ENCODE measurements around the gene HSDL2. TPM values are rescaled to one million over a fixed set of nuclear protein-coding genes. Genes with fewer than 3 reads are reported as not detected.

The HSDL2 gene
- total and polyA plus RNA-seq, 10 of the 15 experiments (the other 5 are each of a cell fraction or from before 2014, with no cell fraction given), result 20.9 to 46.1 (median 27.0) TPM

DNA sequence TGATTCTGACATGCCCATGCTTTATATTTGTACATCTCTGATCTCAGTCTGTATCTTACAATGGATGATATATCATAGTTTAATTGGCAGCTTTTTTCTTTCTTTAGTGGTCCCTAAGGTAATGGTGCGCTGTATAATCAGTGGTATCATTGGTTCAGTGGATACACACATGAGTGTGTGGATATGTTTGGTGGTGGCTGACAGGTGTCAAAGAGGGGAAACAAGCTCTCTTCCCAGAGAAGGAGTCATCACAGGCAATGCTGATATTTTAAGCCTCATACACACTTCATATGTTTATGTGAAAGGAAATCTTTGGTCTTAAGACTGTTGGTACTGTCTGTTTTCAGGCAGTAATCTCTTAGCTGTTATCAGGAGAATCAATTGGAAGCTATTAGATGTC, 54.6 kb downstream of the HSDL2 start:
- no peak for DNase-seq (ENCODE audit: low read depth, low spot score)
- Histone ChIP-seq H3K79me2 (ENCODE audit: control insufficient read depth, insufficient read depth, low read length) (no peaks in the 10 kb centered on the region), H3K27ac (ENCODE audit: control insufficient read depth, insufficient read depth) (no peak overlapping the region), H3K27me3 (replicated peaks in 1 of 2; ENCODE audit: control insufficient read depth in 2 of 2, insufficient read depth in 2 of 2, low read length in 1 of 2) (no peaks in the 10 kb centered on the region), H3K4me1 (ENCODE audit: control insufficient read depth, insufficient read depth, low read length) (no peaks in the 10 kb centered on the region), H3K4me2 (ENCODE audit: control insufficient read depth, insufficient read depth) (no peak overlapping the region), H4K20me1 (ENCODE audit: control insufficient read depth, insufficient read depth) (no peaks in the 10 kb centered on the region), H3K36me3 (ENCODE audit: control insufficient read depth in 2 of 2, insufficient read depth in 2 of 2, low read length in 1 of 2) (no peaks in the 10 kb centered on the region; a peak in 1 of 4 replicates), H3K9me3 (replicated peaks; ENCODE audit: control insufficient read depth, insufficient read depth, low read length) (no peaks in the 10 kb centered on the region), H3K4me3 (no peak overlapping the region), H3K9ac (ENCODE audit: control insufficient read depth, insufficient read depth, low read length) (no peak overlapping the region), H2AFZ (ENCODE audit: control insufficient read depth, low read depth, low read length) (no peak overlapping the region)
- ChIA-PET SMC1A (ENCODE audit: uncharacterized antibody, unreplicated experiment) (interaction anchor here (0.8 to 1.1 kb wide), 2 partner anchors 10 to 385 kb away, joined by 3 to 5 read pairs; no protein-coding TSS in a partner anchor), CTCF (interaction anchor here (0.6 to 3.0 kb wide), 4 partner anchors 10 to 324 kb away, joined by 3 to 22 read pairs (median 3); partner anchors contain the start of gene HSDL2), POLR2A (no interaction called here), RAD21 (ENCODE audit: unreplicated experiment) (no interaction called here)
- in situ Hi-C loops (cut with MboI), result no loop called here
- intact Hi-C loops (cut with micrococcal nuclease; ENCODE audit: unreplicated experiment), result loop anchor here (10.0 kb wide), 1 partner anchor 60 kb away; no protein-coding TSS in a partner anchor
- WGBS (ENCODE audit: insufficient coverage, insufficient replicate concordance, low lambda C conversion rate, missing lambda C conversion rate), result 100% methylated on average over 1 of the region's 1 CpG
- TF ChIP-seq PML (IDR thresholded peaks at IDR 0.05; ENCODE audit: low read length) (no peak), CBFB (IDR thresholded peaks at IDR 0.05; ENCODE audit: low read depth) (no peak), NR2F1 (conservative IDR thresholded peaks at IDR 0.05) (no peak), RB1 (IDR thresholded peaks at IDR 0.05; ENCODE audit: borderline replicate concordance) (no peak), TCF3 (IDR thresholded peaks at IDR 0.05; ENCODE audit: borderline replicate concordance, insufficient read depth, low read depth, low read length) (no peak)
- FAIRE-seq, result no peak
- no TSS peak for BruUV-seq (replicated peaks)
- ATAC-seq, result no peak

DNA sequence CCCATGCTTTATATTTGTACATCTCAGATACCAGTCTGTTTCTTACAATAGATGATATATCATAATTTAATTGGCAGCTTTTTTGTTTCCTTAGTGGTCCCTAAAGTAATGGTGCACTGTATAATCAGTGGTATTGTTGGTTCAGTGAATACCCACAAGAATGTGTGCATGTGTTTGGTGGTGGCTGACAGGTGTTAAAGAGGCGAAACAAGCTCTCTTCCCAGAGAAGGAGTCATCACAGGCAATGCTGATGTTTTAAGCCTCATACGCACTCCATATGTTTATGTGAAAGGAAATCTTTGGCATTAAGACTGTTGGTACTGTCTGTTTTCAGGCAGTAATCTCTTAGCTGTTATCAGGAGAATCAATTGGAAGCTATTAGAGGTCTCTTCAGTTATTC, 57.5 kb downstream of the HSDL2 start:
- in situ Hi-C loops (cut with MboI) (no loop called here), intact Hi-C loops (cut with micrococcal nuclease; ENCODE audit: unreplicated experiment) (loop anchor here (10.0 kb wide), 1 partner anchor 63 kb away; no protein-coding TSS in a partner anchor)
- no peak overlapping the region for H3K4me3 ChIP-seq
- CTCF ChIA-PET, result interaction anchor here (0.6 to 1.3 kb wide), 2 partner anchors 12 to 356 kb away, joined by 3 read pairs; no protein-coding TSS in a partner anchor
- H3K4me2 ChIP-seq (ENCODE audit: control insufficient read depth, insufficient read depth), result no peak overlapping the region
- no peak overlapping the region for H2AFZ ChIP-seq (ENCODE audit: control insufficient read depth, low read depth, low read length)
- no peak overlapping the region for H3K27ac ChIP-seq (ENCODE audit: control insufficient read depth, insufficient read depth)
- ATAC-seq, result no peak
- no peaks in the 10 kb centered on the region for H3K4me1 ChIP-seq (ENCODE audit: control insufficient read depth, insufficient read depth, low read length)
- FAIRE-seq, result peak; percentile 13
- 93% methylated on average over 2 of the region's 2 CpGs for WGBS (ENCODE audit: insufficient coverage, insufficient replicate concordance, low lambda C conversion rate, missing lambda C conversion rate)
- POLR2A ChIA-PET, result interaction anchor here (1.5 kb wide), 1 partner anchor 16 kb away, joined by 3 read pairs; no protein-coding TSS in a partner anchor
- DNase-seq (ENCODE audit: low read depth, low spot score), result no peak
- H3K9me3 ChIP-seq (replicated peaks; ENCODE audit: control insufficient read depth, insufficient read depth, low read length), result no peaks in the 10 kb centered on the region
- no peaks in the 10 kb centered on the region for H3K79me2 ChIP-seq (ENCODE audit: control insufficient read depth, insufficient read depth, low read length)
- no peaks in the 10 kb centered on the region for H3K27me3 ChIP-seq (replicated peaks in 1 of 2; ENCODE audit: control insufficient read depth in 2 of 2, insufficient read depth in 2 of 2, low read length in 1 of 2)
- BruUV-seq (replicated peaks), result no TSS peak
- H3K9ac ChIP-seq (ENCODE audit: control insufficient read depth, insufficient read depth, low read length), result no peak overlapping the region
- no peaks in the 10 kb centered on the region; a peak in 1 of 4 replicates for H3K36me3 ChIP-seq (ENCODE audit: control insufficient read depth in 2 of 2, insufficient read depth in 2 of 2, low read length in 1 of 2)
- H4K20me1 ChIP-seq (ENCODE audit: control insufficient read depth, insufficient read depth), result no peaks in the 10 kb centered on the region
- SMC1A ChIA-PET (ENCODE audit: uncharacterized antibody, unreplicated experiment), result interaction anchor here (0.8 kb wide), 1 partner anchor 612 kb away, joined by 4 read pairs; no protein-coding TSS in a partner anchor
- RAD21 ChIA-PET (ENCODE audit: unreplicated experiment), result no interaction called here
- TF ChIP-seq, protein P1, sequence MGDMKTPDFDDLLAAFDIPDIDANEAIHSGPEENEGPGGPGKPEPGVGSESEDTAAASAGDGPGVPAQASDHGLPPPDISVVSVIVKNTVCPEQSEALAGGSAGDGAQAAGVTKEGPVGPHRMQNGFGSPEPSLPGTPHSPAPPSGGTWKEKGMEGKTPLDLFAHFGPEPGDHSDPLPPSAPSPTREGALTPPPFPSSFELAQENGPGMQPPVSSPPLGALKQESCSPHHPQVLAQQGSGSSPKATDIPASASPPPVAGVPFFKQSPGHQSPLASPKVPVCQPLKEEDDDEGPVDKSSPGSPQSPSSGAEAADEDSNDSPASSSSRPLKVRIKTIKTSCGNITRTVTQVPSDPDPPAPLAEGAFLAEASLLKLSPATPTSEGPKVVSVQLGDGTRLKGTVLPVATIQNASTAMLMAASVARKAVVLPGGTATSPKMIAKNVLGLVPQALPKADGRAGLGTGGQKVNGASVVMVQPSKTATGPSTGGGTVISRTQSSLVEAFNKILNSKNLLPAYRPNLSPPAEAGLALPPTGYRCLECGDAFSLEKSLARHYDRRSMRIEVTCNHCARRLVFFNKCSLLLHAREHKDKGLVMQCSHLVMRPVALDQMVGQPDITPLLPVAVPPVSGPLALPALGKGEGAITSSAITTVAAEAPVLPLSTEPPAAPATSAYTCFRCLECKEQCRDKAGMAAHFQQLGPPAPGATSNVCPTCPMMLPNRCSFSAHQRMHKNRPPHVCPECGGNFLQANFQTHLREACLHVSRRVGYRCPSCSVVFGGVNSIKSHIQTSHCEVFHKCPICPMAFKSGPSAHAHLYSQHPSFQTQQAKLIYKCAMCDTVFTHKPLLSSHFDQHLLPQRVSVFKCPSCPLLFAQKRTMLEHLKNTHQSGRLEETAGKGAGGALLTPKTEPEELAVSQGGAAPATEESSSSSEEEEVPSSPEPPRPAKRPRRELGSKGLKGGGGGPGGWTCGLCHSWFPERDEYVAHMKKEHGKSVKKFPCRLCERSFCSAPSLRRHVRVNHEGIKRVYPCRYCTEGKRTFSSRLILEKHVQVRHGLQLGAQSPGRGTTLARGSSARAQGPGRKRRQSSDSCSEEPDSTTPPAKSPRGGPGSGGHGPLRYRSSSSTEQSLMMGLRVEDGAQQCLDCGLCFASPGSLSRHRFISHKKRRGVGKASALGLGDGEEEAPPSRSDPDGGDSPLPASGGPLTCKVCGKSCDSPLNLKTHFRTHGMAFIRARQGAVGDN (IDR thresholded peaks at IDR 0.05), result no peak
- TF ChIP-seq ZSCAN29 (IDR thresholded peaks at IDR 0.05), result no peak
- TF ChIP-seq EGR1 (IDR thresholded peaks at IDR 0.05; ENCODE audit: borderline replicate concordance in 1 of 2, low read depth in 2 of 2, low read length in 2 of 2), result no peak
- no peak for TF ChIP-seq SRF (IDR thresholded peaks at IDR 0.05; ENCODE audit: low read depth in 2 of 2, low read length in 2 of 2)
- no peak for TF ChIP-seq SREBF1 (IDR thresholded peaks at IDR 0.05; ENCODE audit: low read length)
- no peak for TF ChIP-seq FOS (IDR thresholded peaks at IDR 0.05; ENCODE audit: borderline replicate concordance, extremely low read depth, insufficient read length)
- TF ChIP-seq TAF1 (IDR thresholded peaks at IDR 0.05; ENCODE audit: borderline replicate concordance, low read depth, low read length), result no peak
- no peak for TF ChIP-seq CHD4 (IDR thresholded peaks at IDR 0.05)
- no peak for TF ChIP-seq SIN3A (IDR thresholded peaks at IDR 0.05; ENCODE audit: low read depth, low read length)
- TF ChIP-seq CEBPB (IDR thresholded peaks at IDR 0.05; ENCODE audit: borderline replicate concordance in 1 of 2, low read depth in 2 of 2, low read length in 2 of 2), result no peak
